Panc1 (cell line): ENCODE data around the gene TMEM185B. TPM values are rescaled to one million over a fixed set of nuclear protein-coding genes. Genes with fewer than 3 reads are reported as not detected.

ENCODE experiments used
- ATAC-seq: fragments of 200-7000 bp; cut with Tn5 transposase; 2 replicates; pipeline ENCODE4 v1.9.1; 2020; ENCODE audit warnings: mild to moderate bottlenecking, moderate library complexity
- BruUV-seq: library from RNA; stranded (reverse); fragments of 400-500 nt; replicated peaks from 2 replicates; lab custom pipeline; 2021; lab: Mats Ljungman, UMichigan
- CTCF ChIA-PET: fragments of 300-600 bp; sonication (Branson Sonifier 250); formaldehyde crosslinking; loops from one replicate; lab custom pipeline; 2022; ENCODE audit warnings: antibody characterized with exemption; lab: Charles Lee
- POLR2A ChIA-PET: fragments of 300-600 bp; sonication (Branson Sonifier 250); formaldehyde crosslinking; loops from one replicate; lab custom pipeline; 2022; ENCODE audit warnings: antibody characterized with exemption; lab: Charles Lee
- DNase-seq: peaks from one replicate; pipeline ENCODE4 v3.0.0-alpha.2; 2010; ENCODE audit warnings: low read depth, low spot score
- H3K27ac ChIP-seq: 2 replicates; pipeline ENCODE4 v1.5.1; 2011; ENCODE audit warnings: mild to moderate bottlenecking, low read length, inconsistent platforms
- H3K27me3 ChIP-seq: fragments of 200-500 bp; sonication (Bioruptor generic); 2 replicates; pipeline ENCODE4 v1.6.0; 2014; ENCODE audit warnings: low read length, inconsistent platforms; ENCODE audit not compliant: control insufficient read depth, insufficient read depth
- H3K36me3 ChIP-seq: fragments of 200-500 bp; sonication (Bioruptor generic); 2 replicates; pipeline ENCODE4 v1.5.1; 2014; ENCODE audit warnings: inconsistent platforms, mild to moderate bottlenecking, low read length, moderate library complexity; ENCODE audit not compliant: control insufficient read depth, insufficient read depth
- H3K4me1 ChIP-seq: 2 replicates; pipeline ENCODE4 v1.5.1; 2011; ENCODE audit warnings: inconsistent platforms, mild to moderate bottlenecking, low read length, moderate library complexity; ENCODE audit not compliant: control insufficient read depth, insufficient read depth
- H3K4me3 ChIP-seq, 2 experiments: 2 replicates each; pipeline ENCODE4 v1.5.1; 2011 to 2012; ENCODE audit warnings: low read depth in 2 of 2, low read length in 2 of 2, mild to moderate bottlenecking in 2 of 2, inconsistent platforms in 1 of 2, moderate library complexity in 1 of 2
- H3K9me3 ChIP-seq: fragments of 200-500 bp; sonication (Bioruptor generic); 2 replicates; pipeline ENCODE4 v1.5.1; 2014; ENCODE audit warnings: low read depth, mild to moderate bottlenecking, inconsistent platforms, low read length, moderate library complexity; ENCODE audit not compliant: control insufficient read depth, insufficient read depth
- POLR2AphosphoS5 ChIP-seq: IDR thresholded peaks from 2 replicates; pipeline ENCODE4 v1.6.1; 2012; ENCODE audit warnings: mild to moderate bottlenecking, low read depth, low read length, moderate library complexity
- SIN3A ChIP-seq: IDR thresholded peaks from 2 replicates; pipeline ENCODE4 v1.6.1; 2012; ENCODE audit warnings: low read depth, mild to moderate bottlenecking, low read length, moderate library complexity, borderline replicate concordance; ENCODE audit not compliant: insufficient read depth
- TCF7L2 ChIP-seq: IDR thresholded peaks from 2 replicates; pipeline ENCODE4 v1.6.1; 2011; ENCODE audit warnings: mild to moderate bottlenecking, low read depth, low read length, inconsistent platforms
- in situ Hi-C: cut with HindIII; loops from 2 replicates; pipeline ENCODE4 v1.10.0; 2016; ENCODE audit warnings: low sequenced_read_pairs, low pct_unique_long_range_greater_than_20kb
- intact Hi-C: fragments of 100-400 bp; cut with micrococcal nuclease; formaldehyde crosslinking; loops from one replicate; pipeline ENCODE4 v1.10.0; 2022; ENCODE audit not compliant: unreplicated experiment
- total RNA-seq: library from RNA; stranded (reverse); gene quantifications from one replicate; pipeline ENCODE4 v1.2.1, GENCODE V29; 2021; ENCODE audit not compliant: unreplicated experiment
- TF ChIP-seq, protein P1 (sequence below): fragments of 450-650 bp; IDR thresholded peaks from 2 replicates; pipeline ENCODE4 v1.5.1; 2017; ENCODE audit warnings: mild to moderate bottlenecking
- TF ChIP-seq, protein P2 (sequence below), 2 experiments: IDR thresholded peaks; 2 replicates each; pipeline ENCODE4 v1.6.1; 2011 to 2012; ENCODE audit warnings: low read depth in 2 of 2, control low read depth in 1 of 2, low read length in 1 of 2, mild to moderate bottlenecking in 1 of 2, moderate library complexity in 1 of 2; ENCODE audit not compliant: insufficient read depth in 1 of 2

The TMEM185B gene
- total RNA-seq, 1 experiment from 2014 or later: 54.6 TPM

DNA sequence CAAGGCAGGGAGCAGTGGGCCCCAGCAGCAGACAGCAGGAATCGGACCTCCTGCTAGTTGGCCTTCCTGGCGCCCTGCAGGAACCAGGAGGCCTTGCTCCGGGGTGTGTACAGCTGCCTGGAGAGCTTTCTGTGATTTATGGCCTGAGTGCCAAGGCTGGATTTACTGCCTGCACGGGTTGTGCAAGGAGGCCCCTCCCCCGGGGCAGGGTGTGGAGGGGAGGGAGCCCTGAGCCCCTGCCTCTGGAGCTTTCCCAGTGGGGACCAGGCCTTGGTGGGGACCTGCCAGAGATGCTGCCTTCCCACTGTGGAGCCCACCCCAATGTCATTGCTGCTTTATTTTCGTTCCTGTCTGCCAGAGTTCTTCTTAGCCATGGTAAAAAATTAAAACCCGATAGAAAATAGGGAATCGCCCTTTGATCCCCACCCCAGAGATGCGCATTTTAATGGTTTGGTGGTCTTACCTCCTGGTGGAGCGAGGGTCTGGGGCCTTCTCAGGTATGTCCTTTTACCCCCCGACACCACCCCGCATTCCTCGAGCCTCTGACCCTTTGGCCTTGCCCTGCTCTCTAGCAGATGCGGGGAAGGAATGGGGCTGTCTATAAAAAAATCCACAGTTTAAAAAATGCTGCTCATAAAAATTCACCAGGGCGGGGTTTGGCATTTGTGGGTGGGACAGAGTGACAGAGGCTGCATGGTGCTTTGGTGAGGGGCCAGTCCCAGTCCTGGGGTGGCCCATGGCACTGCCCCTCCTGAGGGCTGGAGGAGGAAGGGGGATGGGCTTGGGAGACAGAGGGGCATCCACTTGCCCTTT, 22.5 kb upstream of the TMEM185B start:
- Histone ChIP-seq H3K9me3 (no peaks in the 10 kb centered on the region), H3K36me3 (no peaks in the 10 kb centered on the region), H3K27ac (peak overlapping the region; percentile 48), H3K4me1 (peaks cover 23% of the 10 kb centered on the region), H3K4me3 (no peak overlapping the region), H3K27me3 (no peaks in the 10 kb centered on the region)
- TF ChIP-seq, protein P1, sequence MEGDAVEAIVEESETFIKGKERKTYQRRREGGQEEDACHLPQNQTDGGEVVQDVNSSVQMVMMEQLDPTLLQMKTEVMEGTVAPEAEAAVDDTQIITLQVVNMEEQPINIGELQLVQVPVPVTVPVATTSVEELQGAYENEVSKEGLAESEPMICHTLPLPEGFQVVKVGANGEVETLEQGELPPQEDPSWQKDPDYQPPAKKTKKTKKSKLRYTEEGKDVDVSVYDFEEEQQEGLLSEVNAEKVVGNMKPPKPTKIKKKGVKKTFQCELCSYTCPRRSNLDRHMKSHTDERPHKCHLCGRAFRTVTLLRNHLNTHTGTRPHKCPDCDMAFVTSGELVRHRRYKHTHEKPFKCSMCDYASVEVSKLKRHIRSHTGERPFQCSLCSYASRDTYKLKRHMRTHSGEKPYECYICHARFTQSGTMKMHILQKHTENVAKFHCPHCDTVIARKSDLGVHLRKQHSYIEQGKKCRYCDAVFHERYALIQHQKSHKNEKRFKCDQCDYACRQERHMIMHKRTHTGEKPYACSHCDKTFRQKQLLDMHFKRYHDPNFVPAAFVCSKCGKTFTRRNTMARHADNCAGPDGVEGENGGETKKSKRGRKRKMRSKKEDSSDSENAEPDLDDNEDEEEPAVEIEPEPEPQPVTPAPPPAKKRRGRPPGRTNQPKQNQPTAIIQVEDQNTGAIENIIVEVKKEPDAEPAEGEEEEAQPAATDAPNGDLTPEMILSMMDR: no peak
- TF ChIP-seq, protein P2, sequence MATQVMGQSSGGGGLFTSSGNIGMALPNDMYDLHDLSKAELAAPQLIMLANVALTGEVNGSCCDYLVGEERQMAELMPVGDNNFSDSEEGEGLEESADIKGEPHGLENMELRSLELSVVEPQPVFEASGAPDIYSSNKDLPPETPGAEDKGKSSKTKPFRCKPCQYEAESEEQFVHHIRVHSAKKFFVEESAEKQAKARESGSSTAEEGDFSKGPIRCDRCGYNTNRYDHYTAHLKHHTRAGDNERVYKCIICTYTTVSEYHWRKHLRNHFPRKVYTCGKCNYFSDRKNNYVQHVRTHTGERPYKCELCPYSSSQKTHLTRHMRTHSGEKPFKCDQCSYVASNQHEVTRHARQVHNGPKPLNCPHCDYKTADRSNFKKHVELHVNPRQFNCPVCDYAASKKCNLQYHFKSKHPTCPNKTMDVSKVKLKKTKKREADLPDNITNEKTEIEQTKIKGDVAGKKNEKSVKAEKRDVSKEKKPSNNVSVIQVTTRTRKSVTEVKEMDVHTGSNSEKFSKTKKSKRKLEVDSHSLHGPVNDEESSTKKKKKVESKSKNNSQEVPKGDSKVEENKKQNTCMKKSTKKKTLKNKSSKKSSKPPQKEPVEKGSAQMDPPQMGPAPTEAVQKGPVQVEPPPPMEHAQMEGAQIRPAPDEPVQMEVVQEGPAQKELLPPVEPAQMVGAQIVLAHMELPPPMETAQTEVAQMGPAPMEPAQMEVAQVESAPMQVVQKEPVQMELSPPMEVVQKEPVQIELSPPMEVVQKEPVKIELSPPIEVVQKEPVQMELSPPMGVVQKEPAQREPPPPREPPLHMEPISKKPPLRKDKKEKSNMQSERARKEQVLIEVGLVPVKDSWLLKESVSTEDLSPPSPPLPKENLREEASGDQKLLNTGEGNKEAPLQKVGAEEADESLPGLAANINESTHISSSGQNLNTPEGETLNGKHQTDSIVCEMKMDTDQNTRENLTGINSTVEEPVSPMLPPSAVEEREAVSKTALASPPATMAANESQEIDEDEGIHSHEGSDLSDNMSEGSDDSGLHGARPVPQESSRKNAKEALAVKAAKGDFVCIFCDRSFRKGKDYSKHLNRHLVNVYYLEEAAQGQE (IDR thresholded peaks at IDR 0.05; ENCODE audit: insufficient read depth in 1 of 2, low read depth in 2 of 2, low read length in 1 of 2): no peak
- TF ChIP-seq SIN3A: no peak
- TF ChIP-seq TCF7L2: no peak
- TF ChIP-seq POLR2AphosphoS5: no peak
- ATAC-seq: peak; percentile 75
- intact Hi-C loops (no loop called here), in situ Hi-C loops (no loop called here)
- CTCF ChIA-PET: no interaction called here
- DNase-seq: no peak
- BruUV-seq: no TSS peak
- POLR2A ChIA-PET: interaction anchor here (0.6 kb wide), 1 partner anchor 18 kb away, joined by 3 read pairs; no protein-coding TSS in a partner anchor

DNA sequence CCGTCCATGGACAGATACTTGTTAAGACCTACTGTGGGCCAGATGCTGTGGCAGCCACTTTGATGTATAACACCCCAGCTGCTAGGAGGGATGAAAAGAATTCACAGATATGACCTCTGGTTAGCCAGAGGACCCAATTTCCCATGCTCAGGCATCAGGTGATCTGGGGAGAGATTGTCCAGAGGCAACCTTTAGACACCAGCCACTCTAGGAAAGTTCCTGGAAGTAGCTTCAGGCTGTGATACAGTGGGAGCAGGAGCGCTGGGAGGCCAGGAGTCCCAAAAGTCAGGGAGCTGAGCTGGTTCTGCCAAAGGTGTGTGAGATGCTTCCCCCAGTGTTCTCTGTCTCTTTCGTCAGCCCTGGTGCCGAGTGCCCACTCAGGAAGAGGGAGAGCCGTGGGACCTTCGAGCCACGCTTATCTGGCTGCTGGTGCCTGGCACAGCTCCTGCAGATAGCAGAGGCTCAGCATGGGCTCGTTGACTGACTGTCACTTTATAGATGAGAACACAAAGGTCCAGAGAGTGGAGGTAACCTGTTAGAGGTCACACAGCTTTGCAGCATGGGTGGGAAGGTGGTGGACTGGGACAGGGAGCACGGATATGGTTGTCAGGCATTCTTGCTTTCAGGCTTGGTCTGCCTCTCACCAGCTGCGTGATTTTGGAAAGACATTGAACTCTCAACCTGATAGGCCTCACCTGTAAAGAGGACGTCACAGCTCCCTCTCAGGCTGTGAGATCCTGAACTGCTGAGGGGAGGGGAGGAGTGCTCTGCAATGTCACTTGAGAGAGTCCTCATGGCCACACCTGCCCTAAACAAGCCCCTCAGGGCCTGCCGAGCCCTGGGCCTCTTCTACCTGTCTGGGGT, 21.7 kb upstream of the TMEM185B start:
- H3K9me3 ChIP-seq: no peaks in the 10 kb centered on the region
- intact Hi-C loops (no loop called here), in situ Hi-C loops (no loop called here)
- no peaks in the 10 kb centered on the region for H3K36me3 ChIP-seq
- no peak for TF ChIP-seq TCF7L2
- TF ChIP-seq, protein P1: no peak
- TF ChIP-seq POLR2AphosphoS5: no peak
- TF ChIP-seq SIN3A: no peak
- peaks cover 23% of the 10 kb centered on the region for H3K4me1 ChIP-seq
- ChIA-PET CTCF (no interaction called here), POLR2A (interaction anchor here (0.6 kb wide), 1 partner anchor 62 kb away, joined by 10 read pairs; no protein-coding TSS in a partner anchor)
- peak overlapping the region; percentile 48 for H3K27ac ChIP-seq
- BruUV-seq: no TSS peak
- ATAC-seq: peak; percentile 20; the same call in 1 of the 2 replicates
- H3K4me3 ChIP-seq: no peak overlapping the region
- DNase-seq: no peak
- no peaks in the 10 kb centered on the region for H3K27me3 ChIP-seq
